Measurements from ENCODE around the gene TNIK.
A peak's percentile ranks its signal among the peaks of the same experiment; 100 is the strongest.

TNIK gene

GRCh38 chr3:171059978-171060377, 400.2 kb downstream of the TNIK start:
- no peak for DNase-seq

GRCh38 chr3:171058873-171059603, 401.2 kb downstream of the TNIK start:
- DNase-seq: no peak

- no peak for DNase-seq
Measured at GRCh38 chr3:171058058-171058457, 402.1 kb downstream of the TNIK start.

- no peak for DNase-seq
Measured at GRCh38 chr3:171057072-171057471, 403.1 kb downstream of the TNIK start.

- DNase-seq: no peak
Measured at GRCh38 chr3:171056528-171056927, 403.7 kb downstream of the TNIK start.

- DNase-seq: no peak
Measured at GRCh38 chr3:171055336-171056178, 404.6 kb downstream of the TNIK start.

GRCh38 chr3:171054921-171055320, 405.3 kb downstream of the TNIK start:
- no peak for DNase-seq

GRCh38 chr3:171054231-171054630, 406.0 kb downstream of the TNIK start:
- DNase-seq: no peak

GRCh38 chr3:171049861-171050444, 410.3 kb downstream of the TNIK start:
- DNase-seq: peak; percentile 20

GRCh38 chr3:171046760-171047159, 413.4 kb downstream of the TNIK start:
- no peak for DNase-seq

GRCh38 chr3:171044835-171045793, 415.1 kb downstream of the TNIK start:
- DNase-seq: no peak

- no peak for DNase-seq
Measured at GRCh38 chr3:171044384-171044783, 415.8 kb downstream of the TNIK start.

GRCh38 chr3:171039674-171040073, 420.5 kb downstream of the TNIK start:
- no peak for DNase-seq

- DNase-seq: no peak
Measured at GRCh38 chr3:171038342-171038741, 421.9 kb downstream of the TNIK start.

- DNase-seq: no peak
Measured at GRCh38 chr3:171028779-171029232, 431.4 kb downstream of the TNIK start.

- DNase-seq: peak; percentile 1
Measured at GRCh38 chr3:171028025-171028778, 432.0 kb downstream of the TNIK start.

- no peak for DNase-seq
Measured at GRCh38 chr3:171026597-171027293, 433.5 kb downstream of the TNIK start, which contains the start of gene SLC2A2. Gene SLC2A2 (minus strand): TSS chr3:171026720. CDS start chr3:171026670, 50 bp downstream.

GRCh38 chr3:171023566-171023965, 436.6 kb downstream of the TNIK start:
- no peak for DNase-seq

- DNase-seq: no peak
Measured at GRCh38 chr3:171021377-171021776, 438.8 kb downstream of the TNIK start.

- DNase-seq: no peak
Measured at GRCh38 chr3:171018156-171018935, 441.9 kb downstream of the TNIK start.

Data from T-helper 9 cell (primary cell).